IMR-90 (cell line): ENCODE measurements around the gene ZNF408. TPM values are rescaled to one million over a fixed set of nuclear protein-coding genes. Genes with fewer than 3 reads are reported as not detected.

ENCODE experiments used
- ATAC-seq: fragments of 200-7000 bp; cut with Tn5 transposase; 2 replicates; pipeline ENCODE4 v1.9.1; 2020; ENCODE audit warnings: low read depth, mild to moderate bottlenecking, moderate library complexity
- BruUV-seq: library from RNA; stranded (reverse); fragments of 400-500 nt; replicated peaks from 2 replicates; lab custom pipeline; 2021; lab: Mats Ljungman, UMichigan
- CTCF ChIA-PET: fragments of 300-600 bp; formaldehyde crosslinking; extraction: SDS; loops from one replicate; lab custom pipeline; 2021; ENCODE audit warnings: antibody characterized with exemption; lab: Yijun Ruan, JAX
- POLR2A ChIA-PET: fragments of 300-600 bp; sonication (Branson Sonifier 250); formaldehyde crosslinking; loops from one replicate; lab custom pipeline; 2022; ENCODE audit warnings: antibody characterized with exemption; ENCODE audit not compliant: unreplicated experiment; lab: Charles Lee
- DNase-seq: peaks from one replicate; pipeline ENCODE4 v3.0.0; 2013
- H2AFZ ChIP-seq: replicated peaks from 2 replicates; pipeline ENCODE3; 2013; ENCODE audit warnings: low read length, mild to moderate bottlenecking; ENCODE audit not compliant: poor library complexity
- H2AK5ac ChIP-seq: 2 replicates; pipeline ENCODE4 v1.6.1; 2013; ENCODE audit warnings: low read depth, low read length, inconsistent platforms
- H2AK9ac ChIP-seq: replicated peaks from 2 replicates; pipeline ENCODE3; 2013; ENCODE audit warnings: mild to moderate bottlenecking, low read depth, low read length, moderate library complexity; ENCODE audit not compliant: poor library complexity
- H2BK120ac ChIP-seq: 2 replicates; pipeline ENCODE4 v1.6.1; 2013; ENCODE audit warnings: low read depth, low read length, inconsistent platforms
- H2BK15ac ChIP-seq: 3 replicates; pipeline ENCODE4 v1.6.1; 2013; ENCODE audit warnings: low read depth, low read length, inconsistent platforms
- H2BK20ac ChIP-seq: 2 replicates; pipeline ENCODE4 v1.6.1; 2013; ENCODE audit warnings: low read depth, mild to moderate bottlenecking, inconsistent platforms, low read length, moderate library complexity
- H2BK5ac ChIP-seq: 2 replicates; pipeline ENCODE4 v1.6.1; 2013; ENCODE audit warnings: mild to moderate bottlenecking, low read depth, low read length, inconsistent platforms; ENCODE audit not compliant: poor library complexity, severe bottlenecking
- H3K14ac ChIP-seq: replicated peaks from 2 replicates; pipeline ENCODE4 v1.6.1; 2013; ENCODE audit warnings: low read depth, low read length, inconsistent platforms
- H3K18ac ChIP-seq: 2 replicates; pipeline ENCODE4 v1.6.1; 2013; ENCODE audit warnings: low read depth, low read length, control low read depth
- H3K23ac ChIP-seq: 2 replicates; pipeline ENCODE4 v1.6.1; 2013; ENCODE audit warnings: low read depth, low read length, inconsistent platforms
- H3K27ac ChIP-seq: 2 replicates; pipeline ENCODE4 v1.5.1; 2013; ENCODE audit warnings: mild to moderate bottlenecking, control low read depth, low read length; ENCODE audit not compliant: insufficient read depth
- H3K27me3 ChIP-seq: 2 replicates; pipeline ENCODE4 v1.6.1; 2013; ENCODE audit warnings: low read length; ENCODE audit not compliant: control insufficient read depth, insufficient read depth
- H3K36me3 ChIP-seq: 2 replicates; pipeline ENCODE4 v1.6.1; 2013; ENCODE audit warnings: low read length, mixed read lengths; ENCODE audit not compliant: control insufficient read depth, insufficient read depth
- H3K4ac ChIP-seq: 2 replicates; pipeline ENCODE4 v1.6.1; 2013; ENCODE audit warnings: low read depth, low read length, inconsistent platforms
- H3K4me1 ChIP-seq: 2 replicates; pipeline ENCODE4 v1.6.1; 2013; ENCODE audit warnings: low read length, mixed read lengths; ENCODE audit not compliant: control insufficient read depth, insufficient read depth
- H3K4me2 ChIP-seq: 2 replicates; pipeline ENCODE4 v1.6.1; 2013; ENCODE audit warnings: low read depth, mild to moderate bottlenecking, control low read depth, low read length, moderate library complexity
- H3K4me3 ChIP-seq: 2 replicates; pipeline ENCODE4 v1.5.1; 2013; ENCODE audit warnings: low read depth, mild to moderate bottlenecking, control low read depth, low read length, moderate library complexity; ENCODE audit not compliant: insufficient read depth
- H3K56ac ChIP-seq: 2 replicates; pipeline ENCODE4 v1.6.1; 2013; ENCODE audit warnings: low read length, inconsistent platforms; ENCODE audit not compliant: insufficient read depth; ENCODE audit errors: extremely low read depth
- H3K79me1 ChIP-seq, 2 experiments: 2 replicates each; pipeline ENCODE4 v1.6.1; 2013; ENCODE audit warnings: low read length in 2 of 2, inconsistent platforms in 1 of 2, low read depth in 1 of 2
- H3K9ac ChIP-seq: 2 replicates; pipeline ENCODE4 v1.6.1; 2013; ENCODE audit warnings: low read depth, low read length, control low read depth
- H3K9me1 ChIP-seq: 2 replicates; pipeline ENCODE4 v1.6.1; 2013; ENCODE audit warnings: low read length, inconsistent platforms; ENCODE audit not compliant: insufficient read depth
- H3K9me3 ChIP-seq: 2 replicates; pipeline ENCODE4 v1.6.1; 2013; ENCODE audit warnings: low read length; ENCODE audit not compliant: control insufficient read depth, insufficient read depth
- H4K20me1 ChIP-seq: 2 replicates; pipeline ENCODE4 v1.6.1; 2013; ENCODE audit warnings: low read length, inconsistent platforms; ENCODE audit not compliant: insufficient read depth
- H4K5ac ChIP-seq: 2 replicates; pipeline ENCODE4 v1.6.1; 2013; ENCODE audit warnings: mild to moderate bottlenecking, low read depth, low read length, control low read depth
- H4K8ac ChIP-seq, 2 experiments: 2 replicates each; pipeline ENCODE4 v1.6.1; 2013; ENCODE audit warnings: low read depth in 2 of 2, low read length in 2 of 2, control low read depth in 1 of 2, inconsistent platforms in 1 of 2
- H4K91ac ChIP-seq: 2 replicates; pipeline ENCODE4 v1.6.1; 2013; ENCODE audit warnings: low read depth, low read length, inconsistent platforms; ENCODE audit not compliant: insufficient read depth
- CEBPB ChIP-seq: IDR thresholded peaks from 2 replicates; pipeline ENCODE4 v1.6.1; 2012; ENCODE audit warnings: low read depth, low read length, improper control_type of control experiment
- CHD1 ChIP-seq: IDR thresholded peaks from 2 replicates; pipeline ENCODE4 v1.6.1; 2012; ENCODE audit warnings: low read depth, low read length, improper control_type of control experiment
- FOS ChIP-seq: fragments of 150-350 bp; IDR thresholded peaks from 2 replicates; pipeline ENCODE4 v1.6.1; 2016; ENCODE audit warnings: low read depth, low read length
- MAFK ChIP-seq: IDR thresholded peaks from 2 replicates; pipeline ENCODE4 v1.6.1; 2012; ENCODE audit warnings: low read depth, low read length, improper control_type of control experiment
- MAZ ChIP-seq: IDR thresholded peaks from 2 replicates; pipeline ENCODE4 v1.6.1; 2012; ENCODE audit warnings: low read depth, mild to moderate bottlenecking, low read length, improper control_type of control experiment, moderate library complexity, borderline replicate concordance
- NFE2L2 ChIP-seq: fragments of 150-350 bp; IDR thresholded peaks from 2 replicates; pipeline ENCODE4 v1.6.1; 2016; ENCODE audit warnings: low read depth, mild to moderate bottlenecking, low read length
- RAD21 ChIP-seq: IDR thresholded peaks from 2 replicates; pipeline ENCODE4 v1.6.1; 2012; ENCODE audit warnings: low read length, improper control_type of control experiment
- RCOR1 ChIP-seq: IDR thresholded peaks from 2 replicates; pipeline ENCODE4 v1.6.1; 2012; ENCODE audit warnings: mild to moderate bottlenecking, low read length, improper control_type of control experiment; ENCODE audit not compliant: insufficient replicate concordance
- RFX5 ChIP-seq: IDR thresholded peaks from 2 replicates; pipeline ENCODE4 v1.8.0; 2012; ENCODE audit warnings: low read depth, mild to moderate bottlenecking, low read length, moderate library complexity
- SMC3 ChIP-seq: fragments of 150-350 bp; IDR thresholded peaks from 2 replicates; pipeline ENCODE4 v1.6.1; 2016; ENCODE audit warnings: low read depth, mild to moderate bottlenecking, antibody characterized with exemption, low read length, moderate library complexity
- WGBS, 2 experiments: methylation state at CpG; one replicate each; pipeline versions ENCODE4 v1.1.5 to v1.1.7; 2013; ENCODE audit warnings: missing lambda C conversion rate in 2 of 2; ENCODE audit not compliant: insufficient read length in 1 of 2; ENCODE audit errors: extremely low coverage in 2 of 2; 5-methylcytosine and 5-hydroxymethylcytosine counted together
- dilution Hi-C: fragments of 300-500 bp; cut with HindIII; formaldehyde crosslinking; loops from one replicate; pipeline ENCODE4 v1.14.3; 2018; ENCODE audit warnings: low sequenced_read_pairs; ENCODE audit not compliant: unreplicated experiment
- in situ Hi-C: fragments of 300-500 bp; cut with MboI; formaldehyde crosslinking; loops from 3 replicates; pipeline ENCODE4 v1.14.3; 2019; ENCODE audit warnings: low sequenced_read_pairs, inconsistent platforms, mixed read lengths
- intact Hi-C: fragments of 100-400 bp; cut with micrococcal nuclease; formaldehyde crosslinking; loops from 2 replicates; pipeline ENCODE4 v1.10.0; 2022
- polyA plus RNA-seq, 3 experiments: library from polyadenylated mRNA; depleted of rRNA; stranded (reverse); fragments of >200 nt; gene quantifications; 2 replicates each; pipeline ENCODE4 v1.2.3, GENCODE V29; 2012; ENCODE audit warnings: low replicate concordance in 1 of 3
- total RNA-seq: library from RNA; depleted of rRNA; stranded (reverse); fragments of >200 nt; gene quantifications from 2 replicates; pipeline ENCODE4 v1.2.3, GENCODE V29; 2012
- TF ChIP-seq, protein P1 (sequence below): fragments of 150-350 bp; IDR thresholded peaks from 2 replicates; pipeline ENCODE4 v1.6.1; 2017; ENCODE audit warnings: mild to moderate bottlenecking, antibody characterized with exemption, low read length, low read depth
- TF ChIP-seq, protein P2 (sequence below): fragments of 150-350 bp; IDR thresholded peaks from 2 replicates; pipeline ENCODE4 v1.6.1; 2016; ENCODE audit warnings: low read depth, mild to moderate bottlenecking, low read length, moderate library complexity, borderline replicate concordance

The ZNF408 gene
- total and polyA plus RNA-seq, 2 of the 4 experiments (the other 2 are of a cell fraction): 9.5 to 11.1 TPM

DNA sequence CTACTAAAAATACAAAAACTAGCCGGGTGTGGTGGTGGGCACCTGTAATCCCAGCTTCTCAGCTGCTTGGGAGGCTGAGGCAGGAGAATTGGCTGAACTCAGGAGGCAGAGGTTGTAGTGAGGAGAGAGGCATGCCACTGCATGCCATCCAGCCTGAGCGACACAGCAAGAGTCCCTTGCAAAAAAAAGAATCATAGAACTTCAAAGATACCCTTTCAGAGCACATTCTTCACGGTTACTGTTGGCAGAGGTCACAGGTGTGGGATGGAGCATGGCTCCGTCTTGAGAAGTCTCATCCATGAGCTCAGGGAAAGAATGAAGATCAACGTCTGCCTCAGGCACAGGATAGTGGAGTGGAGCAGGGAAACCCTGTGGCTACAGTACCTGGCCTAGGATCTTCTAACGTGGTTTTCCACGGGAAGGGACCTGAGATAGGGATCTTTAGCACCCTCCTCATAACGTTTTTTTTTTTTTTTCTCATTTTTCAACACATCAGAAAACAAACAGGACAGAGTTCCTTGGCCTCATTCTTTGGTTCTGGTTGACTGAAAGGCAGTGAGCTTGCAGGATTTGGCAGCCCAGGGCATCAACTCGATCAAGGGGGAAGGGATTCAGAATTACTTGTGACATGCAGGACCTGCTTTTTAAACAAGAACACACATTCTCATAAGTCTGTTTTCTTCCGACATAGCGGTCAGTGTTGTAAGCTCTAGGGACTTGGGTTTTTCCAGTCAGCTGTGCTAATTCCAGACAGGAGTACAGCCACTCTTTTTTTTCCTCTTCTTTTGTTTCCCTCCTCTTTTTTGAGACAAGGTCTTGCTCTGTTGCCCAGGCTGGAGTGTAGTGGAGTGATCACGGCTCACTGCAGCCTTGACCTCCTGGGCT lies 41.0 kb downstream of the ZNF408 start (continued):
- no peak for TF ChIP-seq CEBPB

DNA sequence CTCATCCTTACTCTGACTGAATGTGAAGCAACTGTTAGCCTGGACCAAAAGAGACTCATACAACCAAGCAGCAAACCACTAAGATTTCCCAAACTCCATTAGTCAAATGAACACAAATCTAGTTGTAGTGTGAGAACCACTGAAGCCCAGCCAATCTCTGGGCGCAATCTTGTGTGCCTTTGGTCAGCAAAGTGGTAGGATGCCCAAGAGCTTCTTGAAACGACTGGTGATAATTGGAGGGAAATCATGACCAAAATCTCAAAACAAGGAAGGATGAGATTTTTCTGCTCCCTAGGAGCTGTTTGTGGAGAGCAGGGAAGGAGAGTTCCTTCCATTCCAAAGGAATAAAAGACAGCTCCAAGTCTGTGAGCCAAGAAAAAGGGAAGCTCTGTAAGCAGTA lies 42.2 kb downstream of the ZNF408 start:
- Histone ChIP-seq H2BK120ac (no peak overlapping the region), H3K27me3 (no peaks in the 10 kb centered on the region), H3K4ac (no peak overlapping the region), H3K27ac (no peak overlapping the region), H3K36me3 (peaks cover 47% of the 10 kb centered on the region), H2BK20ac (no peak overlapping the region), H3K9me3 (no peaks in the 10 kb centered on the region), H2BK5ac (no peak overlapping the region), H3K14ac (no peak overlapping the region), H2AFZ (no peak overlapping the region), H3K18ac (no peak overlapping the region), H4K91ac (no peak overlapping the region), H2AK9ac (no peak overlapping the region), H4K5ac (no peak overlapping the region), H3K4me2 (no peak overlapping the region), H4K8ac (no peak overlapping the region), H3K56ac (no peak overlapping the region), H3K23ac (no peak overlapping the region), H3K4me1 (peaks cover 4% of the 10 kb centered on the region), H3K4me3 (no peak overlapping the region), H3K79me1 (peaks cover 0 to 3% of the 10 kb centered on the region in 2 experiments; a peak in 2 of 4 replicates), H3K9me1 (peaks cover 4% of the 10 kb centered on the region; the same call in 1 of the 2 replicates), H3K9ac (no peak overlapping the region), H4K20me1 (peaks cover 3% of the 10 kb centered on the region; the same call in 1 of the 2 replicates), H2AK5ac (no peak overlapping the region), H2BK15ac (no peak overlapping the region)
- dilution Hi-C loops: no loop called here
- no TSS peak for BruUV-seq
- ATAC-seq: no peak
- in situ Hi-C loops: no loop called here
- POLR2A ChIA-PET: interaction anchor here (0.6 kb wide), 1 partner anchor 45 kb away, joined by 11 read pairs; no protein-coding TSS in a partner anchor
- intact Hi-C loops: no loop called here
- 100% methylated on average over 2 of the region's 2 CpGs; no CpG with 5 or more reads in 1 of the 2 experiments for WGBS, 2 experiments
- no peak for DNase-seq
- CTCF ChIA-PET: no interaction called here
- no peak for TF ChIP-seq RAD21
- TF ChIP-seq NFE2L2: no peak
- no peak for TF ChIP-seq RFX5
- TF ChIP-seq SMC3: no peak
- TF ChIP-seq, protein P1, sequence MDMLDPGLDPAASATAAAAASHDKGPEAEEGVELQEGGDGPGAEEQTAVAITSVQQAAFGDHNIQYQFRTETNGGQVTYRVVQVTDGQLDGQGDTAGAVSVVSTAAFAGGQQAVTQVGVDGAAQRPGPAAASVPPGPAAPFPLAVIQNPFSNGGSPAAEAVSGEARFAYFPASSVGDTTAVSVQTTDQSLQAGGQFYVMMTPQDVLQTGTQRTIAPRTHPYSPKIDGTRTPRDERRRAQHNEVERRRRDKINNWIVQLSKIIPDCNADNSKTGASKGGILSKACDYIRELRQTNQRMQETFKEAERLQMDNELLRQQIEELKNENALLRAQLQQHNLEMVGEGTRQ: no peak
- TF ChIP-seq RCOR1: no peak
- TF ChIP-seq CHD1: no peak
- no peak for TF ChIP-seq MAZ
- TF ChIP-seq MAFK: no peak
- TF ChIP-seq FOS: no peak
- TF ChIP-seq, protein P2, sequence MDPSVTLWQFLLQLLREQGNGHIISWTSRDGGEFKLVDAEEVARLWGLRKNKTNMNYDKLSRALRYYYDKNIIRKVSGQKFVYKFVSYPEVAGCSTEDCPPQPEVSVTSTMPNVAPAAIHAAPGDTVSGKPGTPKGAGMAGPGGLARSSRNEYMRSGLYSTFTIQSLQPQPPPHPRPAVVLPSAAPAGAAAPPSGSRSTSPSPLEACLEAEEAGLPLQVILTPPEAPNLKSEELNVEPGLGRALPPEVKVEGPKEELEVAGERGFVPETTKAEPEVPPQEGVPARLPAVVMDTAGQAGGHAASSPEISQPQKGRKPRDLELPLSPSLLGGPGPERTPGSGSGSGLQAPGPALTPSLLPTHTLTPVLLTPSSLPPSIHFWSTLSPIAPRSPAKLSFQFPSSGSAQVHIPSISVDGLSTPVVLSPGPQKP: no peak
